ENCODE data around the gene MICAL2. TPM values are rescaled to one million over a fixed set of nuclear protein-coding genes. Genes with fewer than 3 reads are reported as not detected.

Gene MICAL2
- total RNA-seq, 1 experiment from 2014 or later = 247 TPM

GRCh38 chr11:12212174-12212820 is 101.9 kb downstream of the MICAL2 start:
- no peak overlapping the region for H3K4me3 ChIP-seq (ENCODE audit: low read depth, low read length)
- Mint-ChIP-seq H3K27me3 (ENCODE audit: insufficient read depth, unreplicated experiment) (no peaks in the 10 kb centered on the region), H3K36me3 (ENCODE audit: insufficient read depth, unreplicated experiment) (peaks cover 100% of the 10 kb centered on the region), H3K4me1 (ENCODE audit: low read depth, unreplicated experiment) (peaks cover 33% of the 10 kb centered on the region), H3K27ac (ENCODE audit: unreplicated experiment) (peak overlapping the region; percentile 79), H3K4me3 (ENCODE audit: unreplicated experiment) (no peak overlapping the region), H3K9me3 (ENCODE audit: unreplicated experiment) (no peaks in the 10 kb centered on the region)
- intact Hi-C loops (cut with micrococcal nuclease; ENCODE audit: unreplicated experiment) = no loop called here
- TF ChIP-seq, protein P1, sequence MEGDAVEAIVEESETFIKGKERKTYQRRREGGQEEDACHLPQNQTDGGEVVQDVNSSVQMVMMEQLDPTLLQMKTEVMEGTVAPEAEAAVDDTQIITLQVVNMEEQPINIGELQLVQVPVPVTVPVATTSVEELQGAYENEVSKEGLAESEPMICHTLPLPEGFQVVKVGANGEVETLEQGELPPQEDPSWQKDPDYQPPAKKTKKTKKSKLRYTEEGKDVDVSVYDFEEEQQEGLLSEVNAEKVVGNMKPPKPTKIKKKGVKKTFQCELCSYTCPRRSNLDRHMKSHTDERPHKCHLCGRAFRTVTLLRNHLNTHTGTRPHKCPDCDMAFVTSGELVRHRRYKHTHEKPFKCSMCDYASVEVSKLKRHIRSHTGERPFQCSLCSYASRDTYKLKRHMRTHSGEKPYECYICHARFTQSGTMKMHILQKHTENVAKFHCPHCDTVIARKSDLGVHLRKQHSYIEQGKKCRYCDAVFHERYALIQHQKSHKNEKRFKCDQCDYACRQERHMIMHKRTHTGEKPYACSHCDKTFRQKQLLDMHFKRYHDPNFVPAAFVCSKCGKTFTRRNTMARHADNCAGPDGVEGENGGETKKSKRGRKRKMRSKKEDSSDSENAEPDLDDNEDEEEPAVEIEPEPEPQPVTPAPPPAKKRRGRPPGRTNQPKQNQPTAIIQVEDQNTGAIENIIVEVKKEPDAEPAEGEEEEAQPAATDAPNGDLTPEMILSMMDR (IDR thresholded peaks at IDR 0.05; ENCODE audit: insufficient read depth in 1 of 2, low read depth in 1 of 2, low read length in 1 of 2, severe bottlenecking in 1 of 2, unreplicated experiment in 1 of 2) = no peak
- peaks cover 10% of the 10 kb centered on the region for H3K36me3 ChIP-seq (ENCODE audit: control insufficient read depth, insufficient read depth, low read length)
- no peaks in the 10 kb centered on the region for H3K9me3 ChIP-seq
- ChIA-PET CTCF (no interaction called here), POLR2A (no interaction called here)
- H3K4me1 ChIP-seq = peaks cover 43% of the 10 kb centered on the region
- H3K27me3 ChIP-seq (replicated peaks; ENCODE audit: control insufficient read depth, insufficient read depth, low read length) = no peaks in the 10 kb centered on the region
- DNase-seq = no peak
- no TSS peak for BruUV-seq (replicated peaks)

- intact Hi-C loops (cut with micrococcal nuclease; ENCODE audit: unreplicated experiment) = no loop called here
- CTCF ChIA-PET = no interaction called here
- BruUV-seq (replicated peaks) = no TSS peak
- H3K9me3 ChIP-seq = no peaks in the 10 kb centered on the region
- H3K4me1 Mint-ChIP-seq (ENCODE audit: low read depth, unreplicated experiment) = peaks cover 32% of the 10 kb centered on the region
- peaks cover 12% of the 10 kb centered on the region for H3K36me3 ChIP-seq (ENCODE audit: control insufficient read depth, insufficient read depth, low read length)
- H3K27ac Mint-ChIP-seq (ENCODE audit: unreplicated experiment) = no peak overlapping the region
- TF ChIP-seq, protein P1 (IDR thresholded peaks at IDR 0.05; ENCODE audit: insufficient read depth in 1 of 2, low read depth in 1 of 2, low read length in 1 of 2, severe bottlenecking in 1 of 2, unreplicated experiment in 1 of 2) = no peak
- no peak overlapping the region for H3K4me3 Mint-ChIP-seq (ENCODE audit: unreplicated experiment)
- POLR2A ChIA-PET = no interaction called here
- no peaks in the 10 kb centered on the region for H3K27me3 Mint-ChIP-seq (ENCODE audit: insufficient read depth, unreplicated experiment)
- H3K4me3 ChIP-seq (ENCODE audit: low read depth, low read length) = no peak overlapping the region
- no peaks in the 10 kb centered on the region for H3K27me3 ChIP-seq (replicated peaks; ENCODE audit: control insufficient read depth, insufficient read depth, low read length)
- no peaks in the 10 kb centered on the region for H3K9me3 Mint-ChIP-seq (ENCODE audit: unreplicated experiment)
- H3K4me1 ChIP-seq = peaks cover 43% of the 10 kb centered on the region
- no peak for DNase-seq
- H3K36me3 Mint-ChIP-seq (ENCODE audit: insufficient read depth, unreplicated experiment) = peaks cover 100% of the 10 kb centered on the region
These were observed 102.4 kb downstream of the MICAL2 start for GRCh38 chr11:12212821-12213185.

- Mint-ChIP-seq H3K27me3 (ENCODE audit: insufficient read depth, unreplicated experiment) (no peaks in the 10 kb centered on the region), H3K4me1 (ENCODE audit: low read depth, unreplicated experiment) (peaks cover 42% of the 10 kb centered on the region), H3K4me3 (ENCODE audit: unreplicated experiment) (no peak overlapping the region), H3K27ac (ENCODE audit: unreplicated experiment) (peak overlapping the region; percentile 87), H3K36me3 (ENCODE audit: insufficient read depth, unreplicated experiment) (peaks cover 100% of the 10 kb centered on the region), H3K9me3 (ENCODE audit: unreplicated experiment) (no peaks in the 10 kb centered on the region)
- H3K4me1 ChIP-seq = peaks cover 46% of the 10 kb centered on the region
- no TSS peak for BruUV-seq (replicated peaks)
- DNase-seq = no peak
- CTCF ChIA-PET = no interaction called here
- intact Hi-C loops (cut with micrococcal nuclease; ENCODE audit: unreplicated experiment) = loop anchor here (2.0 kb wide), 1 partner anchor 13 kb away; no protein-coding TSS in a partner anchor
- no peaks in the 10 kb centered on the region for H3K27me3 ChIP-seq (replicated peaks; ENCODE audit: control insufficient read depth, insufficient read depth, low read length)
- TF ChIP-seq, protein P1 (IDR thresholded peaks at IDR 0.05; ENCODE audit: insufficient read depth in 1 of 2, low read depth in 1 of 2, low read length in 1 of 2, severe bottlenecking in 1 of 2, unreplicated experiment in 1 of 2) = no peak
- H3K9me3 ChIP-seq = no peaks in the 10 kb centered on the region
- H3K4me3 ChIP-seq (ENCODE audit: low read depth, low read length) = no peak overlapping the region
- POLR2A ChIA-PET = no interaction called here
- H3K36me3 ChIP-seq (ENCODE audit: control insufficient read depth, insufficient read depth, low read length) = peaks cover 12% of the 10 kb centered on the region
These were observed 103.5 kb downstream of the MICAL2 start for GRCh38 chr11:12213883-12214282.

Measured in Caco-2 (cell line).